CD4-positive, alpha-beta T cell treated with Interleukin-6 for 4 hours (primary cell): Measurements from ENCODE around the gene CLSTN3.

Source experiments
- DNase-seq: peaks from one replicate; pipeline ENCODE4 v3.0.0-alpha.2; 2020; ENCODE audit warnings: mixed read lengths

The CLSTN3 gene

DNA sequence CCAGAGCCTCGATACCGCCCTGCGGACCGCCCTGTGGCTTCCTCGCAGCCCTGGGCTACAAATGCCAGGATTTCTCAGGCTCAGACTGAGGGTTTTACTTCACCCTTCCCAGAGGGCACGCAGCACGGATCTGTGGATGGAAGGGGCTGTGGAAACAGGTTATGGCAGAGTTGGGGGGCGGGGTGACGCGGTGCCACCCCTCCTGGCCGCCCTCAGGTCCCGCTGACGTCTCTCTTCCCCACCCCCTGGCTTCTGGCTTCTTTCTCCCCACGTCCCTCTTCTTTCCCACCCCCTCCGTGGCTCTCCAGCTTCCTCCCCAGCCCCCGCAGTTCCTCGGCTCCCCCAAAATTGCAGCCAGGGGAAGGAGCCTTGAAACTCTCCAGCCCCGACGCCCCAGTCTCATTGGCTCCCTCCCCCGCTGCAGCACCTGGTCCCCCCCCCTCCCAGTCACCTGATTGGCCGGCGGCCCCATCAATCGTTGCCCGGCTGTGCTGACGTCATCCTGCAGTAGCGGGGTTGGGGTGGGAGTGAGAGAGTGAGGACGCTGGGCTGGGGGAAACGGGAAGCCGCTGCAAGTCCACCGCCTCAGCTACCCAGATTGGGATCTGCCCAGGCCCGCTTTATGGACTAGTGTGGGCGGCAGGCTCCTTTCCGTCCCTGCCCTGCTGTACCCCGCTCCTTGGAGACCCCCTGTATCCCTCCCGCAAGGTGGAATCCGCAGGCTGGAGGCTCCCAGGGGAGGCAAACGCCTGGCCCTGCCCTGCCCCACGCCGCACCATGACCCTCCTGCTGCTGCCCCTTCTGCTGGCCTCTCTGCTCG, at the start of gene CLSTN3:
Gene CLSTN3 (plus strand): TSS at position 500 of the 820 bp plus-strand sequence. CDS start 278 bp downstream, at position 778.
- DNase-seq: peak; percentile 88

GRCh38 chr12:7081037-7081436, 49.1 kb upstream of the CLSTN3 start:
- no peak for DNase-seq

DNA sequence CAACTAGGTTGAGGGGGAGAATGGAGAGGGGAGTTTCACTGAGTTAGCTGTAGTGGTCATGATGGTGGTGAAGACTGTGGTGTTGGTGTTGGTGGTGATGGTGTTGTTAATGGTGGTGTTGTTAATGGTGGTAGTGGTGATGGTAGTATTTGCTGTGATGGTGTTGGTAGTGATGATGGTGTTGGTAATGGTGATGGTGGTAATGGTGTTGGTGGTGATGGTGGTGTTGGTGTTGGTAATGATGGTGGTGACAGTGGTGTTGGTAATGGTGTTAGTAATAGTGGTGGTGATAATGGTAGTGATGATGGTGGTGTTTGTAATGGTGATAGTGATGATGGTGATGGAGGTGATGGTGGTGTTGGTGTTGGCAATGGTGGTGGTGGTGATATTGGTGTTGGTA, 47.0 kb upstream of the CLSTN3 start:
- DNase-seq: no peak

GRCh38 chr12:7089196-7089871, 40.8 kb upstream of the CLSTN3 start:
- no peak for DNase-seq

DNA sequence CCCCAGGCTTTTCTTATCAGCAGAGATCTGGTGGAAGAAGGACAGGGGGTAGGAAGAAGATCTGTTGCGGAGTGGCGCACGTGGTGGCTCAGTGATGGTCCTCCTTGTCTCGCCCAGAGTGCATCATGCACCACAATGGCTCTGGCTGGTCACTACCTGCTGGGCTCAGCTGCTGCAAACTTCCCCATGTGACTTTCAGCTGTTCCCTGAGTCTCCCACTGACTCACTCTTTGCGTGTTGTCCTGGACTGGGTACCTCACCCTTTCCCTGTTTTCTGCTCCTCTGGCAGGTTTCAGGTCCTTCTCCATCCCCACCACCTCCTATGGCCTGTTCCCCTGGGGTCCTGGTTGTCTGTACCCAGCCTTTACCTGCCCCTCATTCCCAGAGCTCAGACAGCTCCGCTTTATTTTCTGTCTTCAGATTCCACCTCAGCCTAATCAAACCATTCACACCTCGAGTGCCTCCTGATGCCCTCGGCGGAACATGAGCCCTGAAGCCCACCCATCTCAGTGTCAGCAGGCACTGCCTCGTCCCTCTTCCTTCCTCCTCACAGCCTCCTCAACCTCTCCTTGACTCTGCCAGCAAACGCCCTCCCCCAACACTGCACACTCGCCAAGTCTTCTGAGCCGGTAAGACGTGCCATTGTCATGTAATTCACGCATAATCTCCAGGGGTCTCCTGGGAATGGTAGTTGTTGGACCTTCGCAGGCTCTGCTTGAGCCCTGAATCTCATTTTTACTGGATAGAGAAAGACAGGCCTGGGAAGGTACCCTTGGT, 39.8 kb upstream of the CLSTN3 start:
- no peak for DNase-seq

DNA sequence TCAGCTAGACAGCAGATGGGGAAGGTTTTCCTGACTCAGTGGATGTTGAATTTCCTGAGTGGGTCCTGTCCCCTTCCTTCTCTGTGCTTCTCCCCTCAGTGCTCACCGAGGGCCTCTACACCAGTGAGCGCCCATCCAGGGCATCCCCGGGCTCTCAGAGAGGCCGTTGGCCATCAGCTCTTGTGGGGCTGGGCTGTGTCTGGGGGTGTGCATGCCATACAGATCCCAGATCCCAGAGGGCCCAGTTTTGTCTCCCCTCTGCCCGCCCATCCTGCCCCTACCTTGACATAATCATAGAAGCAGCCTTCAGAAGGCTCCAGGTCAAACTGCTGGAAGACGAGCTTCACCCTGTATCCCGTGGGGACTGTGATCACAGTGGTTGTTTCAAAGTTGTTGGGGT, 39.0 kb upstream of the CLSTN3 start:
- DNase-seq: no peak

DNA sequence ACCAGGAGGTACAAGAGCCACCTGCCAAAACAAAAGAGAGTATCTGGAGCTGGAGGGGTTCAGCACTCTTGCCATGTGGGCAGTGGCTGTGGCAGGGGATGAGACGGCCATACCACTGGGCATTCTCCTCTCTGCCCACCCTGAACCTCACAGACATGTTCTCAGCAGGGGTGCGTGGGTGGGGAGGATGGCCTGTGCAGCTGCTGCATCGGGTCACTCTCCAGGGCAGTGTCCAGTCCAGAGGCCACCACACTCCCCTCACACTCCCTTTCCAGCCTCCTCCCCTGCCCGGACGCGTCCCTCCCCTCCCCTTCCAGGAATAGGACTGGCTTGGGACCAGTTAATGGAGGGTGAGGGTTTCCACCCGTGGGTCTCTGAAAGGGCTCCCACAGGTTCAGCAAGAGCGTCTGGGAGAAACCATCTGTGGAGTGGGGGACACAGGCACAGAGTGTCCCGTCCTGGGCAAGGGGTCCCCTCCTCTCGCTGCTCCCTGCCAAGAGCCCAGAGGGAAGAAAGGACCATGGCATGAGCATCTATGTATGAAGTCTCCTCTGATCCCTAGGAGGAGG, 38.4 kb upstream of the CLSTN3 start:
- DNase-seq: no peak

- DNase-seq: peak; percentile 81
These were observed 37.8 kb upstream of the CLSTN3 start, which contains the start of gene C1R for GRCh38 chr12:7092229-7092985. TSS of gene C1R (minus strand) at chr12:7092445. CDS start at chr12:7092388, 57 bp downstream.

DNA sequence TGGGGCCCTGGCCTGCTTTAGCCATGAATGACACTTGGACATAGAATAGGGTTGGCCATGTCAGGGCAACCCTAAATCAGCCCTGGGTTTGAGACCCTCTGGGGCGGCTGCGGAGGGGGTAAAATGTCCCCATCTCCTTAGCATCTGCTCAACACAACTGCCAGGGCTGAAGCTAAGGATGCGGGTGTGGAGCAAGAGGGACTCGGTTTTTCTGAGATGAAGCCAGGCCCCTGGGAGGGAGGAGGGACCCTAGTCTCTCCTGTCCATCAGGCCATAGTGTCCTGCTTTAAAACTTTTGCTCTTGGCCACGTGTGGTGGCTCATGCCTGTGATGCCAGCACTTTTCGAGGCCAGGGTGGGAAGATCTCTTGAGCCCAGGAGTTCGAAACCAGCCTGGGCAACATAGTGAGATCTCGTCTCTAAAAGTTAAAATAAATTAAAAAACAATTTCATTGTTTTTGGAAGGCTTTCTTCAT, 37.1 kb upstream of the CLSTN3 start:
- DNase-seq: no peak

DNA sequence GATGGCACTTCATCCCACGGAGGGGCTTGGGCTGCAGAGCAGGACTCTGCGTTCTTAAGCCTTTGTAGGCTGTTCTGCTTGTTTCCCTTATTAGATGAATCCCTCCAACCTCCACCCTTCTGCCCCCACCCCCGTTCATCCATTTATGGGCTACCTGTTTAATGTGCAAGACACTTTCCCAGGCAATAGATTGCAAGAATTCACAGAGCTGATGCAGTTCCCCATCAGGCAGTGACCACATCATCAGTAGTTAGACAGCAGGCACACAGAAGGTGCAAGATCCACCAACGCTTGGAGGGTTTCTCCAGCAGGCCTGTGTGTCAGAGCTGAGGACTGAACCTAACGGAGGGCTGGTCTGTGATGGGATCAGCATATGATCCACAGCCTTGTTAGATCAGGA, 36.7 kb upstream of the CLSTN3 start:
- DNase-seq: no peak

- DNase-seq: no peak
These were observed 36.3 kb upstream of the CLSTN3 start for GRCh38 chr12:7093892-7094291.

DNA sequence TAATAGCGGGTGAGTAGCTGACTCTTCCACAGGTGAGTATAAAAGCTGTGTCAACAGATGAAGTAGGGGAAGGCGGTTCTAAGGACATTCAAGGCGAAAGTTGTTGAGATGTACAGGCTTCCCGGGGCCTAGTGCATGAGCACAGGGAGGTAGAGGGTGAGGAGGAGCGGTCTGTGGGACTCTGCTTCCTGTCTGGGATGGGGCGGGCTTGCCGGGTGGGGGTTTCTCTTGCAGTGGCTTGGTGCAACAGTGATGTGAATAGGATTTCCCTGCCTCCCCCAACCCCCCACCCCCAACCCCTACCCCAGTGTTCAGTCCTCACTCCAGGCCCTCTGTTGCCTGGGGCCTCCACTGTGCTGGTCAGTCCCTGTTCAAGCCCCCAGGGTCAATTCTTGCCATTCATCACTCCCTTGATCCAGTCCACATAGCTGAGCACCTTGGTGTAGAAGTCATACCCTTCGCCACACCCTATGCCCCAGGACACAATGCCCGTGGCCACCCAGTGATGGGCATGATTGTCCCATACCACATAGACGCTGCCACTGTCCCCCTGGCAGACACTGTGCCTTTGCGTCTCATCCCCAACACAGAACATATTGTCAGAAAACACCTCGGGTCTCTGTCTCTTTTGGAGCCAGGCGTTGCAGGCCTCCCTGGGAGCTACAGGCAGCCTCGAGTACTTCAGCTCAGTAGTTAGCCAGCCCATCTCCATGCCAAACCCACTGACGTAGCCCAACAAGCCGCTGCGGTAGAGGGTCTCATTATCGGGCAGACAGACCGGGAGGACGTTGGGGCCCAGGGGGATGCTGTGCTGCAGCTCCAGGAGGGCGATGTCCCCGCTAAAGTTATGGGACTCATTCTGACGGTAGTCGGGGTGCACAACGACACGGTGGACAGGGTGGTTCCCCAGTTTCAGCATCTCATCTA, 33.9 kb upstream of the CLSTN3 start:
- no peak for DNase-seq

- no peak for DNase-seq
These were observed 33.2 kb upstream of the CLSTN3 start for GRCh38 chr12:7096979-7097378.

DNA sequence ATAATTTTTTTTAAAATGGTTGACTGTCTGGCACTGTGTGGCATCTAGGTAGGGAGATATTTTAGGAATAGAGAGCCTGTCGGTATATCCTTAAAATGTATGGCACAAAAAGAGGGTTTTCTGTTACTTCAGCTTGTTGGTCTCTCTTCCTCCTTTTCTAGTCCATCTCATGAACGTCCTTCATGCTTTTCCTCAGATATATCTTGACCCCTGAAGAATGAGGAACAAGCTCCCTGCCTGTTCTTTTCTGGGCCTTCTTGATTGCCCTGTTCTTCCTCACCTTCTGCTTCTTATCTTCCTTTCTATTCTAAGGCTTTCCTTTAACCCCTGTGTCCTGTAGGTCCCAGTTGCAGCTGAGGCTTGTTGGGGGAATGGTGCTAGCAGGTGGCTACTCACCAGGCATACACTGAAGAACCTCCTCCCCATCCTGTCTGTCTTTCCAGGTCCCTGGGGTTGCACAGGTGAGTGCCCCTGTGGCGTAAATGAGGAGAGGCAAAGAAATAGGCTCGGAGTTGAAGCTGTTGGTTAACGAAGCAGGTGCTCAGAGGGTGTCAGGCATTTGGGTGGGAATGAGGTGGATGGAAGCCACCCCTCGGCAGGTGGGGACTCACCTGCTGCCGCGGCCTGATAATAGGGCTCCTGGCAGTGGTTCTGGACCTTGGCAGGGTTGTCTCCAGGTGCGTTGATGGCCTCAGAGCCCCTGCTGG, 30.7 kb upstream of the CLSTN3 start:
- DNase-seq: no peak

DNA sequence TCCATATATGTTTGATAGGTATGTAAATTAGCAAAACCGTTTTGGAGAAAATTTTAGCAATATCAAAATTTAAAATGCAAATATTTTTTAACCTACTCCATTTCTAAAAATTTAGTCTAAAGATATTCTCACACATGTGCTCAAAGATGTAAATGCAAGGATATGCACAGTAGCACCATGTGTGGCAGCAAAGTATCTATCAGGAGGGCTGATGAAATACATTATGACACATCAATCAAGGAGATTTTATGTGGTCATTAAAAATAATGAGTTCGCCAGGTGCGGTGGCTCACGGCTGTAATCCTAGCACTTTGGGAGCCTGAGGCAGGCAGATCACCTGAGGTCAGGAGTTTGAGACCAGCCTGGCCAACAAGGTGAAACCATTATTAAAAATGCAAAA, 29.9 kb upstream of the CLSTN3 start:
- no peak for DNase-seq

- no peak for DNase-seq
These were observed 29.0 kb upstream of the CLSTN3 start for GRCh38 chr12:7101047-7101693.

DNA sequence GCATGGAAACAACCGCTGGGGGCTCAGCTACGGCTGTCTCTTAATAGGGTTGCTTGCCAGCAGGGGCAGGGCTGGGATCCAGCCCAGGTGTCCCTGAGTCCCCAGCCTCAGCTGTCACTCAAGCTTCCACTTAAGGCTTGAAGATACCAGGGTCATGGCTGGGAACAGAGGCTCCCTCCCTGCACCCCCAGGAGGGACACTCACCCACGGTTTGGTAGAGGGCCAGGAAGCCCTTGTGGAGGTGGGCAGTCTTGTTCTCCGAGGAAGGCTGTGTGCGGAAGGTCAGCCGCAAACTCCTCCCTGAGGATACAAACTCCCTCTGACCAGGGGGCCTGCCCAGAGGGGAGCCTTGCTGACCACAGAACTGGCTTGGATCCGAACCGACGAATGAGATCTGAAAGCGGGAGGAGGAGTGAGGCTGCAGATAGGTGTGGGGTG, 28.5 kb upstream of the CLSTN3 start:
- no peak for DNase-seq

DNA sequence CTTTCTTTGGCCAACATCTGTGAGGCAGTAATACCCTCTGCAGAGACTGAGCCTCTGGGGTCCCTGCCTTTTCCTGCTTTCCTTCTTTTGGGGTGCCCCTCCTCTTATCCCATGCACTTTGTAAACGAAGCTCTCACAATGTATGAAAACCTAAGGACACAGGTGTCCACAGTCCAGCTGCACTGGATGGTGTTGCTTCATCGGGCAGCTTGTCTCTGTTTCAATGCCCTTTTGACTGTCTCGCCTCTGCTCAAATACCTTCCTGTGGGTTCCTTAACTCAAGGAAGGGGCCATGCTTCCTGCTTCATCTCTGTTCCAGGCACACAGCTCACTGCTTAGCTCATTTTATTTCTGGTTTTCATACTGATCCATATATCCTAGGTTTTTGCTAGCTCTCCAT, 27.6 kb upstream of the CLSTN3 start:
- no peak for DNase-seq

DNA sequence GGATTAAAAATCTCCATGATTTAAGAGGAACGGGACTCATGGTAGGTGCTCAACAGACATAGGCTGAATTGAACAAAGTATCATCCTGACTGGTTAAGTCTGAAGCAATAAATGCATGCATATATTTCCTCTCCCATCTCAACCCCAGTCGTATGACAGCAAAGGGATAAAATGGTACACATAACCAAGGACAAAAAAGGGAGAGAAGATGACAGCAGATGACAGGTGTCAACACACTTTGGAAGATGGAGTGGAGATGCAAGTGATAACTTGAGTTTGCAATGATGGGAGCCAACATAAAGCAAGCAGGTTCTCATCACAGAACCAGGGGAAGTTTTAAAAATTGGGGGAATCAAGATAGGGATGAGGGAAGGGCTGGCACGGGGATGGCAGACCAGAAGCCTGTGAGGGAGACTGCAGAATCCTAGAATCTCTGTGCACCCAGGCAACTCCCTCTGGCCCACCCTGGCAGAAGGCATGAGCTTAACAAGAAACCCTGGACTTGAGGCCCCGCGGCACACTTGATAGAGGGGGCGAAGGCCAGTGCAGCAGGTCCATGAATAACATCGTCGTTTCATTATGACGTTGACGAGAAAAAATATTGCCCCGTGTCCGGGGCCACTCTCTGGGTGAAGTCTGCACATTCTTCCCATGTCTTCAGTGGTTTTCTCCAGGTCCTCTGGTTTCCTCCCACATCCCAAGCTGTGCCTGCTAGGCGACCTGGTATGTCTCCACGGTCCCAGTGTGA, 26.2 kb upstream of the CLSTN3 start:
- no peak for DNase-seq
